Fibroblast of skin of scalp (primary cell): ENCODE results near the gene FLCN.

Experiments
- DNase-seq: peaks from one replicate; pipeline ENCODE4 v3.0.0-alpha.2; 2013

The FLCN gene

GRCh38 chr17:17165666-17166308 is 71.2 kb downstream of the FLCN start:
- no peak for DNase-seq

DNA sequence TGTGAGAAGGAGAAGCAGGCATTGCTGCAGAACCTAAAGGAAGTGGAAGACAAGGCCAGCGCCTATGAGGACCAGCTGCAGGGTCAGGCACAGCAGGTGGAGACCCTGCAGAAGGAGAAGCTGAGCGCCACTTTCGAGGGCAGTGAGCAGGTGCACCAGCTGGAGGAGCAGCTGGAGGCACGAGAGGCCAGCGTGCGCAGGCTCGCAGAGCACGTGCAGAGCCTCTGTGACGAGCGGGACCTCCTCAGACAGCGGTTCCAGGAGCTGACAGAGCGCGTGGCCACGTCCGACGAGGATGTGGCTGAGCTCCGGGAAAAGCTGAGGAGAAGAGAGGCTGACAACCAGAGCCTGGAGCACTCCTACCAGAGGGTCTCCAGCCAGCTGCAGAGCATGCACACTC is 72.3 kb downstream of the FLCN start:
- no peak for DNase-seq

- no peak for DNase-seq
Measured at GRCh38 chr17:17164156-17164555, 72.8 kb downstream of the FLCN start.
